ENCODE results near the gene HNRNPF. TPM values are rescaled to one million over a fixed set of nuclear protein-coding genes. Genes with fewer than 3 reads are reported as not detected.
"Not testable (repeated sequence)": the region's sequence is repeated elsewhere in the genome, so short reads cannot be mapped to it uniquely, and the experiment has no call there.

HNRNPF gene
- total RNA-seq: 100 to 1,000 TPM; 442 to 445 TPM

GRCh38 chr10:43408710-43409384 is at the start of gene HNRNPF:
TSS of gene HNRNPF (minus strand) at chr10:43409186. CDS start at chr10:43387884, 21,302 bp downstream.
- POLR2A ChIA-PET: interaction anchor here (1.1 to 9.4 kb wide), 8 partner anchors 8 to 287 kb away, joined by 3 to 332 read pairs (median 6); partner anchors contain the start of gene ZNF487
- no peak for TF ChIP-seq CTCF (IDR thresholded peaks at IDR 0.05)

GRCh38 chr10:43458227-43458626 is 49.2 kb upstream of the HNRNPF start:
- TF ChIP-seq CTCF (IDR thresholded peaks at IDR 0.05): no peak
- ATAC-seq: no peak
- ChIA-PET CTCF (interaction anchor here (1.0 to 2.9 kb wide), 7 partner anchors 9 to 165 kb away, joined by 3 to 12 read pairs (median 3); no protein-coding TSS in a partner anchor), POLR2A (interaction anchor here (1.4 kb wide), 1 partner anchor 50 kb away, joined by 3 read pairs; no protein-coding TSS in a partner anchor)
- peaks cover 30% of the 10 kb centered on the region for H3K4me1 Mint-ChIP-seq (ENCODE audit: low read depth)
- H3K4me3 Mint-ChIP-seq: no peak overlapping the region
- no peaks in the 10 kb centered on the region for H3K27me3 Mint-ChIP-seq
- intact Hi-C loops (cut with micrococcal nuclease): no loop called here
- H3K9me3 Mint-ChIP-seq: no peaks in the 10 kb centered on the region
- peaks cover 10% of the 10 kb centered on the region for H3K36me3 Mint-ChIP-seq (ENCODE audit: low read depth)
- H3K27ac Mint-ChIP-seq: peak overlapping the region; percentile 2
- no peak for DNase-seq

More at GRCh38 chr10:43408710-43409384, at the start of gene HNRNPF:
- DNase-seq (peak; percentile 94), ATAC-seq (peak; percentile 77)
- CTCF ChIA-PET: interaction anchor here (1.0 to 1.8 kb wide), 3 partner anchors 8 to 154 kb away, joined by 3 to 6 read pairs (median 4); no protein-coding TSS in a partner anchor
- H3K27ac Mint-ChIP-seq: peak within 1 kb of the TSS; percentile 100
- H3K9me3 Mint-ChIP-seq: no peaks in the 10 kb centered on the region
- H3K36me3 Mint-ChIP-seq (ENCODE audit: low read depth): peaks cover 41% of the 10 kb centered on the region
- no peaks in the 10 kb centered on the region for H3K27me3 Mint-ChIP-seq
- H3K4me3 Mint-ChIP-seq: peak within 1 kb of the TSS; percentile 99
- peaks cover 15% of the 10 kb centered on the region for H3K4me1 Mint-ChIP-seq (ENCODE audit: low read depth)
- intact Hi-C loops (cut with micrococcal nuclease): loop anchor here (5.0 kb wide), 1 partner anchor 272 kb away; the partner anchor contains the start of gene CSGALNACT2

GRCh38 chr10:43456561-43456960 is 47.6 kb upstream of the HNRNPF start:
- H3K9me3 Mint-ChIP-seq; intact Hi-C loops (cut with micrococcal nuclease); DNase-seq; H3K27me3 Mint-ChIP-seq; ATAC-seq: not testable (repeated sequence)
- CTCF ChIA-PET: interaction anchor here (1.0 to 2.9 kb wide), 3 partner anchors 18 to 164 kb away, joined by 3 to 12 read pairs (median 10); no protein-coding TSS in a partner anchor
- H3K4me1 Mint-ChIP-seq (ENCODE audit: low read depth): peaks cover 42% of the 10 kb centered on the region
- POLR2A ChIA-PET: interaction anchor here (0.8 kb wide), 1 partner anchor 70 kb away, joined by 3 read pairs; no protein-coding TSS in a partner anchor
- H3K27ac Mint-ChIP-seq: peak overlapping the region; percentile 98
- peaks cover 10% of the 10 kb centered on the region for H3K36me3 Mint-ChIP-seq (ENCODE audit: low read depth)
- H3K4me3 Mint-ChIP-seq: peak overlapping the region; percentile 99

GRCh38 chr10:43454025-43454424 is 45.0 kb upstream of the HNRNPF start:
- peak overlapping the region; percentile 99 for H3K4me3 Mint-ChIP-seq
- peak overlapping the region; percentile 98 for H3K27ac Mint-ChIP-seq
- H3K27me3 Mint-ChIP-seq; DNase-seq; H3K9me3 Mint-ChIP-seq; ATAC-seq; intact Hi-C loops (cut with micrococcal nuclease): not testable (repeated sequence)
- ChIA-PET CTCF (interaction anchor here (0.8 to 1.5 kb wide), 2 partner anchors 11 to 17 kb away, joined by 4 to 5 read pairs; partner anchors contain the start of gene ZNF487), POLR2A (interaction anchor here (0.6 kb wide), 1 partner anchor 316 kb away, joined by 3 read pairs; the partner anchor contains the start of gene CSGALNACT2)
- H3K4me1 Mint-ChIP-seq (ENCODE audit: low read depth): peaks cover 42% of the 10 kb centered on the region
- H3K36me3 Mint-ChIP-seq (ENCODE audit: low read depth): peaks cover 10% of the 10 kb centered on the region

- POLR2A ChIA-PET: interaction anchor here (0.6 to 1.8 kb wide), 3 partner anchors 10 to 316 kb away, joined by 3 to 10 read pairs (median 3); partner anchors contain the start of gene CSGALNACT2
- Mint-ChIP-seq H3K36me3 (ENCODE audit: low read depth) (peaks cover 10% of the 10 kb centered on the region), H3K4me3 (peak overlapping the region; percentile 72), H3K27me3 (no peaks in the 10 kb centered on the region), H3K9me3 (no peaks in the 10 kb centered on the region), H3K4me1 (ENCODE audit: low read depth) (peaks cover 42% of the 10 kb centered on the region), H3K27ac (peak overlapping the region; percentile 94)
- DNase-seq: peak; percentile 33
- CTCF ChIA-PET: interaction anchor here (1.0 to 1.5 kb wide), 2 partner anchors 11 to 17 kb away, joined by 3 to 5 read pairs; partner anchors contain the start of gene ZNF487
- intact Hi-C loops (cut with micrococcal nuclease): loop anchor here (1.0 kb wide), 1 partner anchor 32 kb away; no protein-coding TSS in a partner anchor
- ATAC-seq: peak; percentile 41
- TF ChIP-seq CTCF (IDR thresholded peaks at IDR 0.05): no peak
Observed at GRCh38 chr10:43453266-43453831, 44.4 kb upstream of the HNRNPF start.
